ENCODE results near the gene GCG. TPM values are rescaled to one million over a fixed set of nuclear protein-coding genes. Genes with fewer than 3 reads are reported as not detected.

Gene GCG
- total and polyA plus RNA-seq, 4 donors = not detected

DNA sequence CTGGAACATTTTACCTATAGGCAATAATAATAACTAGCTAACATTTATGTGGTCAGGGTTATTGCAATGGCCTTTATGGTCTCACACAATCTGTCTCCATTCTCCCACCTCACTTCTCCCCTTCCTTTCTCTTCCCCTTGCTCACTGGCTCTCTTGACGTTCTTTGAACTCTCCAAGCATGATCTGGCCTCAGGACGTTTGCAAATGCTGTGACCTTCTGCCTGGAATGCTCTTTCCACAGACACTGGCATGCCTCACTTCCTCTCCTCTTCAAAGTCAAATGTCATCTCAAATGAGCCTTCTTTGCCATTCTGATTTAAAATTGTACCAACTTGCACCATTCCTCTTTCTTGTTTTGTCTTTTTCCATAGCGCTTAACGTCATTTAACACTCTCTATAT is 25.3 kb upstream of the GCG start:
- no peaks in the 10 kb centered on the region for H3K36me3 ChIP-seq (ENCODE audit: control insufficient read depth in 4 of 4, insufficient read depth in 3 of 4, low read depth in 1 of 4, low read length in 3 of 4)
- H3K27ac ChIP-seq (ENCODE audit: low read depth in 1 of 2, low read length in 2 of 2) = no peak overlapping the region
- no peaks in the 10 kb centered on the region for H3K4me1 ChIP-seq (ENCODE audit: control insufficient read depth in 4 of 4, insufficient read depth in 4 of 4, low read length in 3 of 4)
- H3K9me3 ChIP-seq (ENCODE audit: control insufficient read depth in 4 of 4, low read length in 3 of 4) = no peaks in the 10 kb centered on the region
- DNase-seq (ENCODE audit: low spot score) = no peak
- WGBS = 59% methylated on average over 4 of the region's 4 CpGs
- H3K9ac ChIP-seq (ENCODE audit: low read depth in 1 of 2, low read length in 2 of 2) = no peak overlapping the region
- H3K27me3 ChIP-seq (ENCODE audit: control insufficient read depth in 4 of 4, insufficient read depth in 4 of 4, low read length in 3 of 4) = no peaks in the 10 kb centered on the region
- H3K4me3 ChIP-seq (ENCODE audit: low read depth in 1 of 3, low read length in 3 of 3) = no peak overlapping the region
- TF ChIP-seq HNF4A (conservative IDR thresholded peaks at IDR 0.05) = no peak
- TF ChIP-seq YY1 (IDR thresholded peaks at IDR 0.05) = no peak
- no peak for TF ChIP-seq REST (IDR thresholded peaks at IDR 0.05)
- no peak for TF ChIP-seq FOXA1 (IDR thresholded peaks at IDR 0.05)
- TF ChIP-seq, protein P1, sequence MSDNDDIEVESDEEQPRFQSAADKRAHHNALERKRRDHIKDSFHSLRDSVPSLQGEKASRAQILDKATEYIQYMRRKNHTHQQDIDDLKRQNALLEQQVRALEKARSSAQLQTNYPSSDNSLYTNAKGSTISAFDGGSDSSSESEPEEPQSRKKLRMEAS (IDR thresholded peaks at IDR 0.05) = no peak
- no peak for TF ChIP-seq JUND (IDR thresholded peaks at IDR 0.05)
- TF ChIP-seq HNF4G (IDR thresholded peaks at IDR 0.05) = no peak
- TF ChIP-seq SP1 (IDR thresholded peaks at IDR 0.05) = no peak
- no peak for TF ChIP-seq EGR1 (IDR thresholded peaks at IDR 0.05; ENCODE audit: low read depth in 2 of 2)
- no peak for TF ChIP-seq ZBTB33 (IDR thresholded peaks at IDR 0.05)
- TF ChIP-seq, protein P2, sequence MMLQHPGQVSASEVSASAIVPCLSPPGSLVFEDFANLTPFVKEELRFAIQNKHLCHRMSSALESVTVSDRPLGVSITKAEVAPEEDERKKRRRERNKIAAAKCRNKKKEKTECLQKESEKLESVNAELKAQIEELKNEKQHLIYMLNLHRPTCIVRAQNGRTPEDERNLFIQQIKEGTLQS (IDR thresholded peaks at IDR 0.05) = no peak
- TF ChIP-seq GABPA (IDR thresholded peaks at IDR 0.05 in 1 of 2, conservative IDR thresholded peaks at IDR 0.05 in 1 of 2) = no peak
- TF ChIP-seq, protein P3, sequence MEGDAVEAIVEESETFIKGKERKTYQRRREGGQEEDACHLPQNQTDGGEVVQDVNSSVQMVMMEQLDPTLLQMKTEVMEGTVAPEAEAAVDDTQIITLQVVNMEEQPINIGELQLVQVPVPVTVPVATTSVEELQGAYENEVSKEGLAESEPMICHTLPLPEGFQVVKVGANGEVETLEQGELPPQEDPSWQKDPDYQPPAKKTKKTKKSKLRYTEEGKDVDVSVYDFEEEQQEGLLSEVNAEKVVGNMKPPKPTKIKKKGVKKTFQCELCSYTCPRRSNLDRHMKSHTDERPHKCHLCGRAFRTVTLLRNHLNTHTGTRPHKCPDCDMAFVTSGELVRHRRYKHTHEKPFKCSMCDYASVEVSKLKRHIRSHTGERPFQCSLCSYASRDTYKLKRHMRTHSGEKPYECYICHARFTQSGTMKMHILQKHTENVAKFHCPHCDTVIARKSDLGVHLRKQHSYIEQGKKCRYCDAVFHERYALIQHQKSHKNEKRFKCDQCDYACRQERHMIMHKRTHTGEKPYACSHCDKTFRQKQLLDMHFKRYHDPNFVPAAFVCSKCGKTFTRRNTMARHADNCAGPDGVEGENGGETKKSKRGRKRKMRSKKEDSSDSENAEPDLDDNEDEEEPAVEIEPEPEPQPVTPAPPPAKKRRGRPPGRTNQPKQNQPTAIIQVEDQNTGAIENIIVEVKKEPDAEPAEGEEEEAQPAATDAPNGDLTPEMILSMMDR (IDR thresholded peaks at IDR 0.05; ENCODE audit: low read depth, low read length, missing input control) = no peak
- no peak for TF ChIP-seq TAF1 (conservative IDR thresholded peaks at IDR 0.05)
- TF ChIP-seq FOXA2 (IDR thresholded peaks at IDR 0.05) = no peak
- no peak for TF ChIP-seq RAD21 (IDR thresholded peaks at IDR 0.05)
- no peak for TF ChIP-seq NR2F2 (IDR thresholded peaks at IDR 0.05)
- no peak for TF ChIP-seq RXRA (IDR thresholded peaks at IDR 0.05)
